Keratinocyte (primary cell): ENCODE results near the gene SELENOF. TPM values are rescaled to one million over a fixed set of nuclear protein-coding genes. Genes with fewer than 3 reads are reported as not detected.

ENCODE experiments used
- DNase-seq: peaks from one replicate; pipeline ENCODE4 v3.0.0-alpha.2; 2011; ENCODE audit warnings: low read depth, missing footprints, low spot score
- FAIRE-seq: peaks from 2 replicates; lab custom pipeline; 2011; peaks lifted over from hg19 to GRCh38; lab: Jason Lieb, UNC
- H2AFZ ChIP-seq: 2 replicates; pipeline ENCODE4 v1.6.0; 2012; ENCODE audit warnings: low read length, control low read depth, inconsistent platforms; ENCODE audit not compliant: control insufficient read depth
- H3K27ac ChIP-seq: 2 replicates; pipeline ENCODE4 v1.5.1; 2011; ENCODE audit warnings: low read length; ENCODE audit not compliant: control insufficient read depth, insufficient read depth
- H3K27me3 ChIP-seq: 3 replicates; pipeline ENCODE4 v1.6.0; 2011; ENCODE audit warnings: low read length; ENCODE audit not compliant: control insufficient read depth, insufficient read depth; ENCODE audit errors: extremely low read depth
- H3K36me3 ChIP-seq, 2 experiments: 2 replicates in 1 of 2; 3 replicates in 1 of 2; pipeline ENCODE4 v1.5.1; 2011; ENCODE audit warnings: low read length in 2 of 2, mild to moderate bottlenecking in 1 of 2; ENCODE audit not compliant: control insufficient read depth in 2 of 2, insufficient read depth in 2 of 2; ENCODE audit errors: extremely low read depth in 1 of 2
- H3K4me1 ChIP-seq: 3 replicates; pipeline ENCODE4 v1.5.1; 2011; ENCODE audit warnings: low read length; ENCODE audit not compliant: control insufficient read depth, insufficient read depth; ENCODE audit errors: extremely low read depth
- H3K4me2 ChIP-seq: 3 replicates; pipeline ENCODE4 v1.6.0; 2011; ENCODE audit warnings: low read depth, low read length; ENCODE audit not compliant: control insufficient read depth, insufficient read depth; ENCODE audit errors: extremely low read depth
- H3K4me3 ChIP-seq, 3 experiments: fragments of 200-600 bp in 1 of 3; sonication (generic) in 1 of 3; 2 replicates in 2 of 3; 3 replicates in 1 of 3; pipeline ENCODE4 v1.5.1; 2011 to 2016; ENCODE audit warnings: low read length in 3 of 3, mild to moderate bottlenecking in 3 of 3, control low read depth in 2 of 3, inconsistent platforms in 1 of 3, low read depth in 1 of 3, mixed read lengths in 1 of 3, mixed run types in 1 of 3, moderate library complexity in 1 of 3; ENCODE audit not compliant: control insufficient read depth in 2 of 3, insufficient read depth in 2 of 3; ENCODE audit errors: extremely low read depth in 1 of 3
- H3K79me2 ChIP-seq: 2 replicates; pipeline ENCODE4 v1.6.0; 2012; ENCODE audit warnings: low read length; ENCODE audit not compliant: control insufficient read depth, insufficient read depth
- H3K9ac ChIP-seq: 3 replicates; pipeline ENCODE4 v1.6.0; 2011; ENCODE audit warnings: low read length; ENCODE audit not compliant: control insufficient read depth, insufficient read depth; ENCODE audit errors: extremely low read depth
- H3K9me1 ChIP-seq: 3 replicates; pipeline ENCODE4 v1.6.0; 2011; ENCODE audit warnings: low read length; ENCODE audit not compliant: control insufficient read depth, insufficient read depth; ENCODE audit errors: extremely low read depth
- H3K9me3 ChIP-seq: 2 replicates; pipeline ENCODE4 v1.5.1; 2012; ENCODE audit warnings: low read depth, low read length; ENCODE audit not compliant: control insufficient read depth
- H4K20me1 ChIP-seq: 3 replicates; pipeline ENCODE4 v1.6.0; 2011; ENCODE audit warnings: low read length; ENCODE audit not compliant: control insufficient read depth, insufficient read depth; ENCODE audit errors: extremely low read depth
- EZH2 ChIP-seq: IDR thresholded peaks from one replicate; pipeline ENCODE4 v1.6.1; 2012; ENCODE audit warnings: inconsistent platforms, mild to moderate bottlenecking, low read length, moderate library complexity
- dilution Hi-C: fragments of 300-500 bp; cut with MboI; formaldehyde crosslinking; loops from one replicate; pipeline ENCODE4 v1.7.0; 2020; ENCODE audit warnings: low sequenced_read_pairs; ENCODE audit not compliant: extremely low pct_ligation_motif_present
- polyA plus RNA-seq, 5 experiments: library from polyadenylated mRNA; depleted of rRNA in 3 of 5; stranded (reverse) in 3 of 5; stranded (forward) in 1 of 5; unstranded in 1 of 5; fragments of >200 nt; gene quantifications; 1 replicate in 1 of 5; 2 replicates in 3 of 5; 3 replicates in 1 of 5; pipeline versions ENCODE4 v1.2.1 to v1.2.3, GENCODE V29; 2011 to 2012; ENCODE audit warnings: missing spikeins in 2 of 5, low read depth in 1 of 5, low replicate concordance in 1 of 5
- TF ChIP-seq, protein P1 (sequence below), 3 experiments: IDR thresholded peaks in 1 of 3; conservative IDR thresholded peaks in 1 of 3; optimal IDR thresholded peaks in 1 of 3; 2 replicates in 2 of 3; 3 replicates in 1 of 3; pipeline versions ENCODE3 to v1.5.1; 2011; ENCODE audit warnings: low read length in 3 of 3, mild to moderate bottlenecking in 3 of 3, moderate library complexity in 2 of 3, control low read depth in 1 of 3, inconsistent platforms in 1 of 3; ENCODE audit not compliant: insufficient read depth in 2 of 3; ENCODE audit errors: extremely low read depth in 1 of 3

SELENOF gene
- polyA plus RNA-seq, 1 donor (not counting 4 experiments of a cell fraction or from before 2014, with no cell fraction given) = 246 TPM

DNA sequence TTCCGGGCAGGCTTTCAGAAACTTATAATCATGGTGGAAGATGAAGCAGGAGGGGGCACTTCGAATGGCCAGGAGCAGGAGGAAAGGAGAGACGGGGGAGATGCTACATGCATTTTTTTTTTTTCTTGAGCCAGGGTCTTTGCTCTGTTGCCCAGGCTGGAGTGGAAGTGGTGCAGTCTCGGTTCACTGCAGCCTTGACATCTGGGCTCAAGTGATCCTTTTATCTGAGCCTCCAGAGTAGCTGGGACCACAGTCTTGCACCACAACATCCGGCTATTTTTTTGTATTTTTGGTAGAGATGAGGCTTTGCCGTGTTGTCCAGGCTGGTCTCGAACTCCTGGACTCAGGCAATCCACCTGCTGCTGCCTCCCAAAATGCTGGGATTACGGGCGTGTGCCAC is 61.6 kb downstream of the SELENOF start:
- no peak overlapping the region for H3K4me3 ChIP-seq
- FAIRE-seq = no peak
- dilution Hi-C loops = no loop called here
- H3K9me1 ChIP-seq = no peaks in the 10 kb centered on the region
- no peaks in the 10 kb centered on the region for H4K20me1 ChIP-seq
- no peaks in the 10 kb centered on the region for H3K36me3 ChIP-seq
- no peak for TF ChIP-seq EZH2
- TF ChIP-seq, protein P1, sequence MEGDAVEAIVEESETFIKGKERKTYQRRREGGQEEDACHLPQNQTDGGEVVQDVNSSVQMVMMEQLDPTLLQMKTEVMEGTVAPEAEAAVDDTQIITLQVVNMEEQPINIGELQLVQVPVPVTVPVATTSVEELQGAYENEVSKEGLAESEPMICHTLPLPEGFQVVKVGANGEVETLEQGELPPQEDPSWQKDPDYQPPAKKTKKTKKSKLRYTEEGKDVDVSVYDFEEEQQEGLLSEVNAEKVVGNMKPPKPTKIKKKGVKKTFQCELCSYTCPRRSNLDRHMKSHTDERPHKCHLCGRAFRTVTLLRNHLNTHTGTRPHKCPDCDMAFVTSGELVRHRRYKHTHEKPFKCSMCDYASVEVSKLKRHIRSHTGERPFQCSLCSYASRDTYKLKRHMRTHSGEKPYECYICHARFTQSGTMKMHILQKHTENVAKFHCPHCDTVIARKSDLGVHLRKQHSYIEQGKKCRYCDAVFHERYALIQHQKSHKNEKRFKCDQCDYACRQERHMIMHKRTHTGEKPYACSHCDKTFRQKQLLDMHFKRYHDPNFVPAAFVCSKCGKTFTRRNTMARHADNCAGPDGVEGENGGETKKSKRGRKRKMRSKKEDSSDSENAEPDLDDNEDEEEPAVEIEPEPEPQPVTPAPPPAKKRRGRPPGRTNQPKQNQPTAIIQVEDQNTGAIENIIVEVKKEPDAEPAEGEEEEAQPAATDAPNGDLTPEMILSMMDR (optimal IDR thresholded peaks at IDR 0.05 in 1 of 3, IDR thresholded peaks at IDR 0.05 in 1 of 3, conservative IDR thresholded peaks at IDR 0.05 in 1 of 3; ENCODE audit: extremely low read depth in 1 of 3, insufficient read depth in 2 of 3, low read length in 3 of 3) = no peak
- H2AFZ ChIP-seq = no peak overlapping the region
- H3K9me3 ChIP-seq = no peaks in the 10 kb centered on the region
- H3K4me1 ChIP-seq = no peaks in the 10 kb centered on the region
- H3K27ac ChIP-seq = no peak overlapping the region
- H3K4me2 ChIP-seq = no peak overlapping the region
- no peak for DNase-seq
- H3K9ac ChIP-seq = no peak overlapping the region
- H3K79me2 ChIP-seq = no peaks in the 10 kb centered on the region
- H3K27me3 ChIP-seq = no peaks in the 10 kb centered on the region

DNA sequence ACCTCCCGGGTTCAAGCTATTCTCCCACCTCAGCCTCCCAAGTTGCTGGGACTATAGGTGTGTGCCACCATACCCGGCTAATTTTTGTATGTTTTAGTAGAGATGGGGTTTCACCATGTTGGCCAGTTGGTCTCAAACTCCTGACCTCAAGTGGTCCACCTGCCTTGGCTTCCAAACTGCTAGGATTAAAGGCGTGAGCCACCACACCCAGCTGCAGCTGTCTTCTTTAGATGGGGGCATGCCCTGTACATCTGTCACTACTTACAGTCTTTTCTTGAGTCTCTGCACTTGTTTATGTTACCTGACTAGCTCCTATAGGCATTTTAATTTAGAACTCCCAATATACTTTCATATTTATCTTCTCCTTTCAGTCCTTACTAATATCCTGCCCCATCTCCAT is 64.2 kb downstream of the SELENOF start:
- Histone ChIP-seq H3K4me2 (no peak overlapping the region), H3K9ac (no peak overlapping the region), H2AFZ (no peak overlapping the region), H3K9me1 (no peaks in the 10 kb centered on the region), H4K20me1 (no peaks in the 10 kb centered on the region), H3K79me2 (no peaks in the 10 kb centered on the region), H3K36me3 (no peaks in the 10 kb centered on the region), H3K27ac (no peak overlapping the region), H3K4me3 (no peak overlapping the region), H3K4me1 (peaks cover 9% of the 10 kb centered on the region), H3K9me3 (no peaks in the 10 kb centered on the region), H3K27me3 (no peaks in the 10 kb centered on the region)
- FAIRE-seq (no peak), DNase-seq (no peak)
- dilution Hi-C loops = no loop called here
- TF ChIP-seq EZH2 = no peak
- TF ChIP-seq, protein P1 (optimal IDR thresholded peaks at IDR 0.05 in 1 of 3, IDR thresholded peaks at IDR 0.05 in 1 of 3, conservative IDR thresholded peaks at IDR 0.05 in 1 of 3; ENCODE audit: extremely low read depth in 1 of 3, insufficient read depth in 2 of 3, low read length in 3 of 3) = no peak
